T47D (cell line): ENCODE data around the gene CNTROB.

Source experiments
- DNase-seq, 2 experiments: peaks; one replicate each; pipeline versions ENCODE4 v3.0.0 to v3.0.0-alpha.2; 2011 to 2012; ENCODE audit warnings: low read depth in 1 of 2, low spot score in 1 of 2
- JUND ChIP-seq: IDR thresholded peaks from 2 replicates; pipeline ENCODE4 v1.6.1; 2012; ENCODE audit warnings: low read depth
- in situ Hi-C: cut with HindIII; loops from 2 replicates; pipeline ENCODE4 v1.10.0; 2016; ENCODE audit warnings: low sequenced_read_pairs, low pct_unique_long_range_greater_than_20kb

CNTROB gene

GRCh38 chr17:7988750-7989178 is 56.8 kb downstream of the CNTROB start:
- peak in 1 of 2 experiments; percentile 86 for DNase-seq
- in situ Hi-C loops = no loop called here
- no peak for TF ChIP-seq JUND

- TF ChIP-seq JUND = no peak
- peak; percentile 72 to 76 for DNase-seq
- in situ Hi-C loops = no loop called here
These were observed 58.0 kb downstream of the CNTROB start for GRCh38 chr17:7989781-7990655.

GRCh38 chr17:7992516-7992915 is 60.5 kb downstream of the CNTROB start:
- in situ Hi-C loops = no loop called here
- TF ChIP-seq JUND = no peak
- DNase-seq = peak in 1 of 2 experiments; percentile 74

- in situ Hi-C loops = no loop called here
- TF ChIP-seq JUND = no peak
- no peak for DNase-seq
These were observed 60.9 kb downstream of the CNTROB start for GRCh38 chr17:7992924-7993323.

GRCh38 chr17:7993972-7994589 is 62.1 kb downstream of the CNTROB start:
- in situ Hi-C loops = no loop called here
- TF ChIP-seq JUND = no peak
- no peak for DNase-seq

- in situ Hi-C loops = no loop called here
These were observed 63.7 kb downstream of the CNTROB start for GRCh38 chr17:7995724-7996123.

GRCh38 chr17:7997186-7997585 is 65.2 kb downstream of the CNTROB start:
- in situ Hi-C loops = no loop called here
- peak; percentile 63 to 73 for DNase-seq
- no peak for TF ChIP-seq JUND

More at GRCh38 chr17:7995724-7996123, 63.7 kb downstream of the CNTROB start:
- DNase-seq = no peak
- TF ChIP-seq JUND = no peak
